GM12878 (cell line): ENCODE results near the gene TMEM97.

Experiments
- CREM ChIP-seq: IDR thresholded peaks from 2 replicates; pipeline ENCODE4 v1.6.1; 2014; ENCODE audit warnings: antibody characterized with exemption, low read depth
- CTCF ChIP-seq, 3 experiments: IDR thresholded peaks in 2 of 3; conservative IDR thresholded peaks in 1 of 3; 2 replicates each; pipeline ENCODE4 v1.5.1; 2011; ENCODE audit warnings: low read depth in 3 of 3, low read length in 3 of 3, mild to moderate bottlenecking in 3 of 3, control low read depth in 2 of 3, moderate library complexity in 2 of 3, inconsistent platforms in 1 of 3, mixed read lengths in 1 of 3; ENCODE audit not compliant: control insufficient read depth in 2 of 3, insufficient read depth in 1 of 3; ENCODE audit errors: extremely low read depth in 1 of 3
- ETV6 ChIP-seq, 2 experiments: fragments of 450-650 bp in 1 of 2; IDR thresholded peaks in 1 of 2; conservative IDR thresholded peaks in 1 of 2; 2 replicates each; pipeline ENCODE4 v1.6.1; 2014; ENCODE audit warnings: antibody characterized with exemption in 1 of 2, borderline replicate concordance in 1 of 2, low read depth in 1 of 2, mild to moderate bottlenecking in 1 of 2, moderate library complexity in 1 of 2
- EZH2 ChIP-seq: IDR thresholded peaks from 2 replicates; pipeline ENCODE4 v1.6.1; 2012; ENCODE audit warnings: low read depth, mild to moderate bottlenecking, control low read depth, inconsistent platforms, low read length, borderline replicate concordance; ENCODE audit not compliant: control insufficient read depth
- FOXK2 ChIP-seq: fragments of 450-650 bp; IDR thresholded peaks from 2 replicates; pipeline ENCODE4 v1.6.1; 2017; ENCODE audit warnings: mild to moderate bottlenecking, moderate library complexity
- GABPA ChIP-seq: IDR thresholded peaks from 2 replicates; pipeline ENCODE4 v1.6.1; 2014; ENCODE audit warnings: antibody characterized with exemption, low read depth, mild to moderate bottlenecking, inconsistent platforms
- HCFC1 ChIP-seq: fragments of 150-350 bp; IDR thresholded peaks from 2 replicates; pipeline ENCODE4 v1.6.1; 2014; ENCODE audit warnings: low read length
- KDM1A ChIP-seq: fragments of 200-600 bp; sonication (generic); IDR thresholded peaks from 2 replicates; pipeline ENCODE4 v1.6.1; 2016; ENCODE audit warnings: borderline replicate concordance
- MTA3 ChIP-seq: IDR thresholded peaks from 2 replicates; pipeline ENCODE4 v1.6.1; 2012; ENCODE audit warnings: low read length, inconsistent platforms, borderline replicate concordance
- SIN3A ChIP-seq: IDR thresholded peaks from 2 replicates; pipeline ENCODE4 v1.6.1; 2012; ENCODE audit warnings: low read depth, low read length, improper control_type of control experiment
- TAF1 ChIP-seq: IDR thresholded peaks from 2 replicates; pipeline ENCODE4 v1.6.1; 2011; ENCODE audit warnings: mild to moderate bottlenecking, low read depth, low read length, borderline replicate concordance
- TARDBP ChIP-seq: IDR thresholded peaks from 2 replicates; pipeline ENCODE4 v1.6.1; 2016; ENCODE audit warnings: borderline replicate concordance
- ZNF24 ChIP-seq: fragments of 450-650 bp; IDR thresholded peaks from 2 replicates; pipeline ENCODE4 v1.6.1; 2017; ENCODE audit warnings: antibody characterized with exemption, mild to moderate bottlenecking

GRCh38 chr17:28350271-28350670 lies 31.3 kb downstream of the TMEM97 start:
- TF ChIP-seq CREM (no peak), TAF1 (no peak), CTCF (IDR thresholded peaks at IDR 0.05 in 2 of 3, conservative IDR thresholded peaks at IDR 0.05 in 1 of 3; ENCODE audit: control insufficient read depth in 2 of 3, extremely low read depth in 1 of 3, insufficient read depth in 1 of 3, low read depth in 3 of 3, low read length in 3 of 3) (no peak), SIN3A (no peak), ETV6 (conservative IDR thresholded peaks at IDR 0.05 in 1 of 2, IDR thresholded peaks at IDR 0.05 in 1 of 2; ENCODE audit: borderline replicate concordance in 1 of 2, low read depth in 1 of 2) (no peak), MTA3 (no peak), HCFC1 (no peak), ZNF24 (no peak), TARDBP (no peak), KDM1A (no peak), GABPA (no peak), FOXK2 (no peak), EZH2 (no peak)
